Calu3 (cell line): ENCODE data around the gene NPDC1. TPM values are rescaled to one million over a fixed set of nuclear protein-coding genes. Genes with fewer than 3 reads are reported as not detected.
"Not testable (repeated sequence)": the region's sequence is repeated elsewhere in the genome, so short reads cannot be mapped to it uniquely, and the experiment has no call there.

Source experiments
- BruUV-seq: library from RNA; stranded (reverse); fragments of 400-500 nt; replicated peaks from 2 replicates; lab custom pipeline; 2021; lab: Mats Ljungman, UMichigan
- CTCF ChIA-PET: fragments of 300-600 bp; sonication (Branson Sonifier 250); formaldehyde crosslinking; loops from one replicate; lab custom pipeline; 2022; ENCODE audit warnings: antibody characterized with exemption; lab: Charles Lee
- DNase-seq: peaks from one replicate; pipeline ENCODE4 v3.0.0; 2022
- H3K27ac Mint-ChIP-seq: one replicate; pipeline ENCODE4 v1.8.0; 2022; ENCODE audit warnings: mixed read lengths; ENCODE audit not compliant: unreplicated experiment
- H3K27me3 Mint-ChIP-seq: one replicate; pipeline ENCODE4 v1.8.0; 2022; ENCODE audit warnings: mixed read lengths; ENCODE audit not compliant: unreplicated experiment
- H3K36me3 Mint-ChIP-seq: one replicate; pipeline ENCODE4 v1.8.0; 2022; ENCODE audit warnings: mild to moderate bottlenecking, moderate library complexity, mixed read lengths; ENCODE audit not compliant: insufficient read depth, unreplicated experiment
- H3K4me1 Mint-ChIP-seq: one replicate; pipeline ENCODE4 v1.8.0; 2022; ENCODE audit warnings: mild to moderate bottlenecking, low read depth, mixed read lengths; ENCODE audit not compliant: unreplicated experiment
- H3K4me3 Mint-ChIP-seq: one replicate; pipeline ENCODE4 v1.8.0; 2022; ENCODE audit warnings: mild to moderate bottlenecking, low read depth, moderate library complexity, mixed read lengths; ENCODE audit not compliant: unreplicated experiment
- H3K9me3 Mint-ChIP-seq: one replicate; pipeline ENCODE4 v1.8.0; 2022; ENCODE audit warnings: low read depth, mixed read lengths; ENCODE audit not compliant: unreplicated experiment
- intact Hi-C: fragments of 100-400 bp; cut with micrococcal nuclease; formaldehyde crosslinking; loops from one replicate; pipeline ENCODE4 v1.10.0; 2022; ENCODE audit not compliant: unreplicated experiment
- total RNA-seq: library from RNA; stranded (reverse); gene quantifications from 2 replicates; pipeline ENCODE4 v1.2.3, GENCODE V29; 2022
- TF ChIP-seq, protein P1 (sequence below): fragments of 200-600 bp; IDR thresholded peaks from one replicate; pipeline ENCODE4 v1.8.0; 2022; ENCODE audit warnings: antibody characterized with exemption; ENCODE audit not compliant: unreplicated experiment

The NPDC1 gene
- total RNA-seq, 1 experiment from 2014 or later = 65.2 TPM

DNA sequence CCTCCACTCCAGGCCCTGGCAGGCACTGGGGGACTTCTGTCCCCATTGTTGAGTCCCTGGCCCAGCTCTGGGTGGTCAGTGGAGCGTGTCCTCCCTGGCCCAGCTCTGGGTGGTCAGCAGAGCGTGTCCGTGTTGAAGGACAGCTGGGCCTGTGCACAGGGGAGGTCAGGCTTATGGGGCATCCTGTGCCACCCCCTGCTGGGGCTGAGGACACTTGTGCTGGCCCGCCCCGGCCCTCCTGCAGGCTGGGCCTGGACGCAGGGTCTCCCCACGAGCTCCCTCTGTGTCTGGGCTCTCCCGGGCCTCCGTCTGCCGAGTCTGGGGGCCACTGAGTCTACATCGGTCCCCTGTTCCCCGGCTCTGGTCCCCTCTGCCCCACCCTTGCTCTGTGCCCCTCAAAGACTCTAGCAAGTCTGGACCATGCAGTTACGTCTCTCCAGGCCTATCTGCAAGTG, 38.1 kb downstream of the NPDC1 start:
- Mint-ChIP-seq H3K9me3 (peaks cover 5% of the 10 kb centered on the region), H3K27ac (no peak overlapping the region), H3K27me3 (no peaks in the 10 kb centered on the region), H3K36me3 (peaks cover 9% of the 10 kb centered on the region), H3K4me1 (no peaks in the 10 kb centered on the region), H3K4me3 (no peak overlapping the region)
- BruUV-seq = no TSS peak
- CTCF ChIA-PET = no interaction called here
- TF ChIP-seq, protein P1, sequence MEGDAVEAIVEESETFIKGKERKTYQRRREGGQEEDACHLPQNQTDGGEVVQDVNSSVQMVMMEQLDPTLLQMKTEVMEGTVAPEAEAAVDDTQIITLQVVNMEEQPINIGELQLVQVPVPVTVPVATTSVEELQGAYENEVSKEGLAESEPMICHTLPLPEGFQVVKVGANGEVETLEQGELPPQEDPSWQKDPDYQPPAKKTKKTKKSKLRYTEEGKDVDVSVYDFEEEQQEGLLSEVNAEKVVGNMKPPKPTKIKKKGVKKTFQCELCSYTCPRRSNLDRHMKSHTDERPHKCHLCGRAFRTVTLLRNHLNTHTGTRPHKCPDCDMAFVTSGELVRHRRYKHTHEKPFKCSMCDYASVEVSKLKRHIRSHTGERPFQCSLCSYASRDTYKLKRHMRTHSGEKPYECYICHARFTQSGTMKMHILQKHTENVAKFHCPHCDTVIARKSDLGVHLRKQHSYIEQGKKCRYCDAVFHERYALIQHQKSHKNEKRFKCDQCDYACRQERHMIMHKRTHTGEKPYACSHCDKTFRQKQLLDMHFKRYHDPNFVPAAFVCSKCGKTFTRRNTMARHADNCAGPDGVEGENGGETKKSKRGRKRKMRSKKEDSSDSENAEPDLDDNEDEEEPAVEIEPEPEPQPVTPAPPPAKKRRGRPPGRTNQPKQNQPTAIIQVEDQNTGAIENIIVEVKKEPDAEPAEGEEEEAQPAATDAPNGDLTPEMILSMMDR = no peak
- no peak for DNase-seq
- intact Hi-C loops = no loop called here

DNA sequence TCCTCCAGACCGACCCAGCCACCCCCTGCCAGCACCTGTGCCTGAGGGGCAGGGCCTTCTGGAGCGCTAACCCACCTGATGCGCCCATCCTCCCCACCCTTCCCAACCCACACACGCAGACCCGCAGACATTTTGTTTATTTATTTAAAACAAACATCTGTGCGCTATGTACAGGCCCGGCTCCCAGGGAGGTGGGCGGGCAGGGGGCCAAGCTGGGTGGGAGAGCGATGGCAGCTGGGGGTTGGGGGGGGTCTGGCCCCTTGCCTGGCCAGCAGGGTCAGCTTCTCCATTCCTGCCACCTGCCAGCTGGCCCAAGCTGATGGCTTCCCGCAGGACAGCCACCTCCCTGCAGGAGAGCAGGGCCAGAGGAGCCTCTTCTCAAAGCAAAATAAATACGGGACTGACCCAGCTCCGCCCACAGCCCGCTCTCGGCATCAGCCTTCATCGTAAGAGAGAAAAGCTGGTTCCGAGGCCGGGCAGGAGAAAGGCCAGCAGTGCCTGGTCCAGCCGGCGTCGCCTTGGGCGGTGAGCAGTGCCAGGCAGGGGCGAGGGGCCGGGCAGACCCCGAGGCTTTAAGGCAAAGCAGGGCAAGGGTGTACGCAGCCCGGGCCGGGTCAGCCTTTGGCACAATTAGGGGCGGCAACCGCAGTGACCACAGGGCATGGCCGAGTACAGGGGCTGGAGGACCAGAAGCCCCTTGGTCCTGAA, 38.7 kb downstream of the NPDC1 start:
- CTCF ChIA-PET = no interaction called here
- TF ChIP-seq, protein P1 = no peak
- H3K4me1 Mint-ChIP-seq = no peaks in the 10 kb centered on the region
- no TSS peak for BruUV-seq
- no peaks in the 10 kb centered on the region for H3K27me3 Mint-ChIP-seq
- intact Hi-C loops = no loop called here
- H3K4me3 Mint-ChIP-seq = no peak overlapping the region
- no peak overlapping the region for H3K27ac Mint-ChIP-seq
- peaks cover 9% of the 10 kb centered on the region for H3K36me3 Mint-ChIP-seq
- peaks cover 5% of the 10 kb centered on the region for H3K9me3 Mint-ChIP-seq
- no peak for DNase-seq

DNA sequence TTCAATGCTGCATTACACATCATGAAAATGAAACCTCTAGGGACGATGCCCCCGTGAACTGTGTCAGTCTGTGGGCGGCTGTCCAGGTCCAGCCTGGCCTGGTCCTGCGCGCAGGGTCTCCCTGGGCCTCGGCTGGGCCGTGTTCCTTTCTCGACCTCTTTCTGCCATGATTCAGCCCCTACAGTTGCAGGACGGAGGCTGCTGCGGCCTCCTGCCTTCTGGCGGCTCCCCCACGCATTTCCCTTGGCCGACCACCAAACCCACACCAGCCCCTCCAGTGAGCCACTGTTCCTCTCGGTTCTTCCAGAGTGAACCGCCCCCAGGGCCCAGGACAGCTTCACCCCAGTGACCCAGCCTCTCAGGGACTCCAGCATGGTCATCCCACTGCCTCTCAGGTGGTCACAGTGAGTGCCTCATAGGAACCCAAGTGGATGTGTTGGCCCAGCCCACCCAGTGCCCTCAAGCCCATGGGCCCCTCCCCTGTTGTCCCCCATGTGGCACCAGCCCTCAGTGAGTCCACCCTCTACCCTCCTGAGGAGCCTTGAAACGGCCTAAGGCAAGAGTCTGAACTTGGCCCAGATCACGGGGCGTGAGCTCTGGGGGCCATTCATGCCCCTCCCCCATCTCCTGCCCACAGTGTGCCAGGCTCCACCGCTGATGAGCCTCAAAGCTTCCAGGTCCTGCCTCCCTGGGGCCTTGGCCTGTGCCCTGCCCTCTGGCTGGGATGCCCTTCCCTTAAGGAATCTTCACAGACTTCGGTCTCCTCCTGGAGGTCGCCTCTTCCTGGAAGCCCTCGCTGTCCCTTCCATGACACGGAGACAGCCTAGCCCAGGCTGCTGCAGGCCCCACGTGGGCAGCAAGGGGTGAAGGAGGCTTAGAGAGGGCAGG, 39.6 kb downstream of the NPDC1 start:
- CTCF ChIA-PET = no interaction called here
- H3K27me3 Mint-ChIP-seq = no peaks in the 10 kb centered on the region
- TF ChIP-seq, protein P1 = no peak
- no TSS peak for BruUV-seq
- DNase-seq = no peak
- intact Hi-C loops = no loop called here
- no peak overlapping the region for H3K27ac Mint-ChIP-seq
- peaks cover 5% of the 10 kb centered on the region for H3K9me3 Mint-ChIP-seq
- H3K4me3 Mint-ChIP-seq = no peak overlapping the region
- peaks cover 3% of the 10 kb centered on the region for H3K36me3 Mint-ChIP-seq
- H3K4me1 Mint-ChIP-seq = no peaks in the 10 kb centered on the region

DNA sequence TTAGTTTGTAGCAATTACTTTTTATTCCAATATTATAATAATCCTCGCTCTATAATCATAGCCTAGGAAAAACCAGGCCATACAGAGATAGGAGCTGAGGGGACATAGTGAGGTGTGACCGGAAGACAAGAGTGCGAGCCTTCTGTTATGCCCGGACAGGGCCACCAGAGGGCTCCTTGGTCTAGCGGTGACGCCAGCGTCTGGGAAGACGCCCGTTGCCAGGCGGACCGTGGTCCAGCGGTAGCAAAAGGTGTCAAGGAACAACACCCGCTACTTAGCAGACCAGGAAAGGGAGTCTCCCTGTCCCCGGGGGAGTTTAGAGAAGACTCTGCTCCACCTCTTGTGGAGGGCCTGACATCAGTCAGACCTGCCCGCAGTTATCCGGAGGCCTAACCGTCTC, 41.7 kb downstream of the NPDC1 start:
- intact Hi-C loops, H3K27ac Mint-ChIP-seq, H3K36me3 Mint-ChIP-seq, H3K4me3 Mint-ChIP-seq, H3K9me3 Mint-ChIP-seq, H3K27me3 Mint-ChIP-seq, H3K4me1 Mint-ChIP-seq, BruUV-seq, CTCF ChIA-PET: not testable (repeated sequence)
- peak; percentile 22 for DNase-seq
